Measurements from ENCODE around the gene TMED8. TPM values are rescaled to one million over a fixed set of nuclear protein-coding genes. Genes with fewer than 3 reads are reported as not detected.

The TMED8 gene
- total RNA-seq, 2 donors from 2014 or later: 14.7 to 35.2 TPM

GRCh38 chr14:77324289-77324688, 52.6 kb downstream of the TMED8 start:
- no peaks in the 10 kb centered on the region for H3K27me3 ChIP-seq (replicated peaks; ENCODE audit: insufficient read depth)
- DNase-seq (ENCODE audit: low spot score): no peak
- H3K9me3 ChIP-seq: no peaks in the 10 kb centered on the region
- 91% methylated on average over 3 of the region's 3 CpGs for WGBS
- TF ChIP-seq CTCF (IDR thresholded peaks at IDR 0.05) (no peak), POLR2A (IDR thresholded peaks at IDR 0.05) (no peak), POLR2AphosphoS5 (IDR thresholded peaks at IDR 0.05) (no peak)
- no peak overlapping the region for H3K27ac ChIP-seq
- no peaks in the 10 kb centered on the region for H3K36me3 ChIP-seq
- intact Hi-C loops (cut with DNase I): loop anchor here (5.0 kb wide), 1 partner anchor 227 kb away; the partner anchor contains the start of gene CIPC
- no peaks in the 10 kb centered on the region for H3K4me1 ChIP-seq (replicated peaks)
- H3K4me3 ChIP-seq: no peak overlapping the region

- no peaks in the 10 kb centered on the region for H3K4me1 ChIP-seq (replicated peaks)
- H3K9me3 ChIP-seq: no peaks in the 10 kb centered on the region
- no peak overlapping the region for H3K4me3 ChIP-seq
- intact Hi-C loops (cut with DNase I): loop anchor here (2.0 to 5.0 kb wide), 2 partner anchors 53 to 226 kb away; partner anchors contain the start of genes CIPC, SAMD15 and TMED8
- H3K27ac ChIP-seq: no peak overlapping the region
- DNase-seq (ENCODE audit: low spot score): no peak
- WGBS: 95% methylated on average over 4 of the region's 4 CpGs
- no peaks in the 10 kb centered on the region for H3K36me3 ChIP-seq
- H3K27me3 ChIP-seq (replicated peaks; ENCODE audit: insufficient read depth): no peaks in the 10 kb centered on the region
- TF ChIP-seq POLR2AphosphoS5 (IDR thresholded peaks at IDR 0.05) (no peak), CTCF (IDR thresholded peaks at IDR 0.05) (no peak), POLR2A (IDR thresholded peaks at IDR 0.05) (no peak)
Observed at GRCh38 chr14:77323571-77323970, 53.3 kb downstream of the TMED8 start.

- Histone ChIP-seq H3K36me3 (no peaks in the 10 kb centered on the region), H3K27ac (no peak overlapping the region), H3K27me3 (replicated peaks; ENCODE audit: insufficient read depth) (no peaks in the 10 kb centered on the region), H3K4me1 (replicated peaks) (no peaks in the 10 kb centered on the region), H3K4me3 (no peak overlapping the region), H3K9me3 (no peaks in the 10 kb centered on the region)
- 98% methylated on average over 5 of the region's 5 CpGs for WGBS
- intact Hi-C loops (cut with DNase I): loop anchor here (2.0 to 5.0 kb wide), 2 partner anchors 54 to 226 kb away; partner anchors contain the start of genes CIPC, SAMD15 and TMED8
- no peak for DNase-seq (ENCODE audit: low spot score)
- TF ChIP-seq POLR2A (IDR thresholded peaks at IDR 0.05) (no peak), CTCF (IDR thresholded peaks at IDR 0.05) (no peak), POLR2AphosphoS5 (IDR thresholded peaks at IDR 0.05) (no peak)
Observed at GRCh38 chr14:77322951-77323350, 53.9 kb downstream of the TMED8 start.

- intact Hi-C loops (cut with DNase I): loop anchor here (2.0 to 5.0 kb wide), 2 partner anchors 54 to 225 kb away; partner anchors contain the start of genes CIPC, SAMD15 and TMED8
- H3K27ac ChIP-seq: peak overlapping the region; percentile 98 to 99
- H3K9me3 ChIP-seq: no peaks in the 10 kb centered on the region
- H3K27me3 ChIP-seq (replicated peaks; ENCODE audit: insufficient read depth): no peaks in the 10 kb centered on the region
- no peaks in the 10 kb centered on the region for H3K36me3 ChIP-seq
- WGBS: 74% methylated on average over 5 of the region's 5 CpGs
- no peak for DNase-seq (ENCODE audit: low spot score)
- no peak for TF ChIP-seq POLR2A (IDR thresholded peaks at IDR 0.05)
- no peak for TF ChIP-seq POLR2AphosphoS5 (IDR thresholded peaks at IDR 0.05)
- TF ChIP-seq CTCF (IDR thresholded peaks at IDR 0.05): no peak
- peak overlapping the region; percentile 87 to 93 for H3K4me3 ChIP-seq
- H3K4me1 ChIP-seq (replicated peaks): no peaks in the 10 kb centered on the region
Observed at GRCh38 chr14:77322250-77322902, 54.5 kb downstream of the TMED8 start.
